SU-DHL-6 (cell line): ENCODE measurements around the gene RBM8A.

Experiments used
- H2AFZ ChIP-seq: fragments of 200-600 bp; sonication (generic); 2 replicates; pipeline ENCODE4 v1.6.1; 2014; ENCODE audit warnings: low read depth, mild to moderate bottlenecking, moderate library complexity, mixed read lengths, antibody characterized with exemption, low read length; ENCODE audit not compliant: severe bottlenecking
- H3F3A ChIP-seq: fragments of 200-600 bp; shearing (Covaris generic); 2 replicates; pipeline ENCODE4 v1.6.0; 2016; ENCODE audit warnings: antibody characterized with exemption, mild to moderate bottlenecking; ENCODE audit not compliant: insufficient read depth
- H3K27ac ChIP-seq: fragments of 200-600 bp; sonication (generic); 2 replicates; pipeline ENCODE4 v1.5.1; 2016; ENCODE audit warnings: low read depth, mild to moderate bottlenecking, low read length, moderate library complexity, mixed read lengths
- H3K27me3 ChIP-seq: fragments of 200-600 bp; sonication (generic), shearing (Covaris generic); 2 replicates; pipeline ENCODE4 v1.6.0; 2014; ENCODE audit warnings: mild to moderate bottlenecking, low read length
- H3K36me3 ChIP-seq: fragments of 200-600 bp; sonication (generic); 2 replicates; pipeline ENCODE4 v1.6.1; 2014; ENCODE audit warnings: mild to moderate bottlenecking, low read length, mixed read lengths
- H3K4me2 ChIP-seq: fragments of 300-600, 200-600 bp; shearing (Covaris generic), sonication (generic); 2 replicates; pipeline ENCODE4 v1.6.0; 2014; ENCODE audit warnings: low read length, low read depth, mild to moderate bottlenecking; ENCODE audit not compliant: poor library complexity, severe bottlenecking
- H3K4me3 ChIP-seq: fragments of 200-600 bp; sonication (generic); 2 replicates; pipeline ENCODE4 v1.5.1; 2014; ENCODE audit warnings: antibody characterized with exemption, low read length, mild to moderate bottlenecking, mixed read lengths; ENCODE audit not compliant: insufficient read depth, poor library complexity, severe bottlenecking
- H3K79me2 ChIP-seq: fragments of 200-600 bp; sonication (generic); 2 replicates; pipeline ENCODE4 v1.6.1; 2014; ENCODE audit warnings: mild to moderate bottlenecking, low read length, moderate library complexity; ENCODE audit not compliant: insufficient read depth
- H3K9ac ChIP-seq: fragments of 200-600 bp; sonication (generic); 2 replicates; pipeline ENCODE4 v1.7.0; 2014; ENCODE audit warnings: mild to moderate bottlenecking, low read length
- H3K9me2 ChIP-seq: fragments of 200-600 bp; sonication (generic); replicated peaks from 2 replicates; pipeline ENCODE4 v1.6.1; 2014; ENCODE audit warnings: low read length; ENCODE audit not compliant: insufficient read depth
- H3K9me3 ChIP-seq: fragments of 200-600 bp; sonication (generic); 2 replicates; pipeline ENCODE4 v1.6.1; 2014; ENCODE audit warnings: low read length, mixed read lengths; ENCODE audit not compliant: insufficient read depth
- H4K20me1 ChIP-seq: fragments of 200-600 bp; sonication (generic); 2 replicates; pipeline ENCODE4 v1.6.1; 2014; ENCODE audit warnings: low read depth, mild to moderate bottlenecking, antibody characterized with exemption, low read length, moderate library complexity, mixed read lengths
- EZH2phosphoT487 ChIP-seq: fragments of 200-600 bp; sonication (generic), shearing (Covaris generic); conservative IDR thresholded peaks from 2 replicates; pipeline ENCODE4 v1.6.1; 2018; ENCODE audit warnings: mild to moderate bottlenecking, antibody characterized with exemption, low read length, moderate library complexity, mixed read lengths
- TF ChIP-seq, protein P1 (sequence below): fragments of 200-600 bp; sonication (generic); IDR thresholded peaks from one replicate; pipeline ENCODE4 v1.5.1; 2017; ENCODE audit warnings: antibody characterized with exemption, mild to moderate bottlenecking, low read length, moderate library complexity; ENCODE audit not compliant: insufficient read depth, poor library complexity, severe bottlenecking

Gene RBM8A

DNA sequence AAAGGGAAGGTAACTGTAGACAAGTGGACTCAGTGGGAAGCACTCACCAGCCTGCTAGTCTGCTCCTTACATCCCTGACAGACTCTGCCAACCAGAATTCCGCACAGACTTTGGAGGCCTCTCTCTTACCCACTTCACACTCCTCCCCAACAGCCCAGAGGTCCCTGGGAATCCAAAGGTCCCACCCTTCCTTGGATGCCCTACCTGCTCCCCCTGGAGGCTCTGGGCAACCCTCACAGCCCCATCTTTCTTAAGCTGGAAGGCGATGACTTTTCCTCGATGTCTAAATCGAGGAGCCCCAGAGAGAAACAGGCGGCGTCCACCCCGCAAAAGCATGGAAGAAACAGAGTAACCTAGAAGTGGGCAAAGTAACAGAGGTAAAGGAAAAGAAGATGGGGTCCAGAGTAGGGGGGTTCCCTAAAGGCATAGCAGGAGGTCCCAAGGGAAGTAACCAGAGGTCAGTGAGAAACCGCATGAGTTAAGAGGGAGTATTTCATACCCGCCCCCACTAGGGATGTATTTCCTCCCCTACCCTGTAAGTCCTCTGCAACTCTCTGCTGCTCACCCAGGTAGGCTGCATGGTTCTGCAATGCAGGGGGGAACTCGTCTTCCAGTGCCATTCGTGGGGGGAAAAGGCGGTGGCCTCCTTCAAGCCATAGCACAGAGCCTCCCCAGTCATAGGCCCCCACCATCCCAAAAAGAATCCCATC, 25.8 kb downstream of the RBM8A start:
- no peaks in the 10 kb centered on the region for H3K79me2 ChIP-seq
- H3K36me3 ChIP-seq: no peaks in the 10 kb centered on the region
- no peak overlapping the region for H3K9ac ChIP-seq
- H3K27ac ChIP-seq: no peak overlapping the region
- H3F3A ChIP-seq: no peaks in the 10 kb centered on the region
- no peak overlapping the region for H3K4me3 ChIP-seq
- no peaks in the 10 kb centered on the region for H3K27me3 ChIP-seq
- H3K9me3 ChIP-seq: no peaks in the 10 kb centered on the region
- TF ChIP-seq, protein P1, sequence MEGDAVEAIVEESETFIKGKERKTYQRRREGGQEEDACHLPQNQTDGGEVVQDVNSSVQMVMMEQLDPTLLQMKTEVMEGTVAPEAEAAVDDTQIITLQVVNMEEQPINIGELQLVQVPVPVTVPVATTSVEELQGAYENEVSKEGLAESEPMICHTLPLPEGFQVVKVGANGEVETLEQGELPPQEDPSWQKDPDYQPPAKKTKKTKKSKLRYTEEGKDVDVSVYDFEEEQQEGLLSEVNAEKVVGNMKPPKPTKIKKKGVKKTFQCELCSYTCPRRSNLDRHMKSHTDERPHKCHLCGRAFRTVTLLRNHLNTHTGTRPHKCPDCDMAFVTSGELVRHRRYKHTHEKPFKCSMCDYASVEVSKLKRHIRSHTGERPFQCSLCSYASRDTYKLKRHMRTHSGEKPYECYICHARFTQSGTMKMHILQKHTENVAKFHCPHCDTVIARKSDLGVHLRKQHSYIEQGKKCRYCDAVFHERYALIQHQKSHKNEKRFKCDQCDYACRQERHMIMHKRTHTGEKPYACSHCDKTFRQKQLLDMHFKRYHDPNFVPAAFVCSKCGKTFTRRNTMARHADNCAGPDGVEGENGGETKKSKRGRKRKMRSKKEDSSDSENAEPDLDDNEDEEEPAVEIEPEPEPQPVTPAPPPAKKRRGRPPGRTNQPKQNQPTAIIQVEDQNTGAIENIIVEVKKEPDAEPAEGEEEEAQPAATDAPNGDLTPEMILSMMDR: no peak
- TF ChIP-seq EZH2phosphoT487: no peak
- no peak overlapping the region for H3K4me2 ChIP-seq
- no peaks in the 10 kb centered on the region for H4K20me1 ChIP-seq
- no peaks in the 10 kb centered on the region for H3K9me2 ChIP-seq
- no peak overlapping the region for H2AFZ ChIP-seq

DNA sequence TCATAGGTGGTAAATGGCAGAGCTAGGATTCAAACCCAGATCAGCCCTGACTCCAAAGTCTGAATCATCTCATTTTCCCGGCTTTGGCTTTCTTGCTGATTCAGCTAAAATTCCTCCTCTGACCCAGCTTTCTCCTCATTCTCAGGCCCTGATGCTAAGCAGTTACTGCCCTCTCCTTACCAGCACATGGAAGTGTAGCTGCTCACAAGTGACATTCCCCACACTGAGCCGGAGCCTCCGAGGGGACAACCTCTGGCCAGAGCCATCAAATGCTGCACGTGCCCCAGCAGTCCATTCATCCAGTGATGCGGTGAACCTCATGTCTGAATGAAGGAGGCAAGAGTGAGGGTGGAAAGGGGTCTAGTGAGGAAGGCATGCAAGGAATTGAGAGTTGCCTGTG, 28.5 kb downstream of the RBM8A start:
- no peaks in the 10 kb centered on the region for H3F3A ChIP-seq
- no peaks in the 10 kb centered on the region for H3K79me2 ChIP-seq
- no peak overlapping the region for H3K9ac ChIP-seq
- no peaks in the 10 kb centered on the region for H3K36me3 ChIP-seq
- H3K4me2 ChIP-seq: no peak overlapping the region
- no peaks in the 10 kb centered on the region for H3K27me3 ChIP-seq
- no peaks in the 10 kb centered on the region for H3K9me3 ChIP-seq
- H3K27ac ChIP-seq: no peak overlapping the region
- no peak overlapping the region for H3K4me3 ChIP-seq
- H2AFZ ChIP-seq: no peak overlapping the region
- TF ChIP-seq, protein P1: no peak
- no peak for TF ChIP-seq EZH2phosphoT487
- no peaks in the 10 kb centered on the region for H3K9me2 ChIP-seq
- H4K20me1 ChIP-seq: no peaks in the 10 kb centered on the region

DNA sequence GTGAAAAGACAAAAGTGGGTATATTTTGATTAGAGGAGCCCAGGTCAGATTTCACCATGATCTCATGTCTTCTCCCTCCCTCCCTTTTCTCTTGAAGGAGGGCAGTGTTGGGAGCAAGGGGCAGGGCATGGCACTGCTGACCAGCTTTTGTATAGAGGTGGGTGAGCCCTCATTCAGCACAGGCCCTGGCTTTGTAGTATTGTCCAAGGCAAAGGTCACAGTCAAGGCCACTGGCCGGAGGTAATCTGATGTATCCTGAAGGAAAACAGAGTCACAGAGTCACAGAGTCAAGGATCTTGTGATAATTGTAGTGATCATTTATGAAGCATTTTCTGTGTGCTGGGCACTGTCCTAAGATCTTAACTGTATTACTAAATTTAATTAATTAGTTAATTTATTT, 29.3 kb downstream of the RBM8A start:
- Histone ChIP-seq H4K20me1 (no peaks in the 10 kb centered on the region), H3K4me3 (no peak overlapping the region), H2AFZ (no peak overlapping the region), H3K36me3 (no peaks in the 10 kb centered on the region), H3K9ac (no peak overlapping the region), H3K9me2 (no peaks in the 10 kb centered on the region), H3F3A (no peaks in the 10 kb centered on the region), H3K27ac (no peak overlapping the region), H3K9me3 (no peaks in the 10 kb centered on the region), H3K4me2 (no peak overlapping the region), H3K79me2 (no peaks in the 10 kb centered on the region), H3K27me3 (no peaks in the 10 kb centered on the region)
- TF ChIP-seq, protein P1: no peak
- no peak for TF ChIP-seq EZH2phosphoT487
